Measurements from ENCODE around the gene TCF23.

Gene TCF23

DNA sequence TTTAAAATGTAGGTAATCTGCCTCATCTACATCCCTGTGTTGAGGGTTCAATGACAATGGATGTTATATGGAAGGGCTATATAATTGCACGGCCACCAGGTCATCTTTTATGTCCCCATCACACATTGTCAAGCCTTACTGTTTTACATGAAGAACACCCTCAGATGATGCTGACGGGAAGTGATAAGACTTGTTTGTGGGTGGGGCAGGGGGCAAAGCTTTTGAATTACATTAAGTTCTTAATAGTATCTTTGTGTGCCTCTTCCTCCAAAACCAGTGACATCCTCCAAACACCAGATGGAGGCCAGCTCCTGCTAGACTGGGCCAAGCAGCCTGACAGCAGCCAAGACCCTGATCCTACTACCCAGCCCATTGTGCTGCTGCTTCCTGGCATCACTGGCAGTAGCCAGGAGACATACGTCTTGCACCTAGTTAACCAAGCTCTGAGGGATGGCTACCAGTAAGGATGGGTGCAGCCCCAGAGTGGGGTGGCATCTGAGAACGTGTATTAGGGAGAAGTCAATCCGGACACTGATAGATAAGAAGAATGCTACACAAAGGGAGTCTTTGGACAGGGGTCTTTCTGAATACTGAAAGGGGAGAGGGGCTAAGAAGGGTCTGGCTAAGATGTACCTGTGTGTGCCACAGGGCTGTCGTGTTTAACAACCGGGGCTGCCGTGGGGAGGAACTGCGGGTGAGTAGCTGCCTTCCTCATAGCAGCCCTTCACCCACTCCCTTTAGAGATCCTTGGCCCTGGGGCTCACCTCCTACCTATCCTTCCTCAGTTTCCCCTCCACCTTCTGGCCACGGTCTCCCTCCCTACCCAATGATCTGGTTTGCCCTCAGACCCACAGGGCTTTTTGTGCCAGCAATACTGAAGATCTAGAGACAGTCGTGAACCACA lies 19.9 kb upstream of the TCF23 start:
- DNase-seq = no peak

- no peak for DNase-seq
Measured at GRCh38 chr2:27130396-27130795, 18.4 kb upstream of the TCF23 start.

GRCh38 chr2:27131429-27131828 lies 17.4 kb upstream of the TCF23 start:
- DNase-seq = no peak

DNA sequence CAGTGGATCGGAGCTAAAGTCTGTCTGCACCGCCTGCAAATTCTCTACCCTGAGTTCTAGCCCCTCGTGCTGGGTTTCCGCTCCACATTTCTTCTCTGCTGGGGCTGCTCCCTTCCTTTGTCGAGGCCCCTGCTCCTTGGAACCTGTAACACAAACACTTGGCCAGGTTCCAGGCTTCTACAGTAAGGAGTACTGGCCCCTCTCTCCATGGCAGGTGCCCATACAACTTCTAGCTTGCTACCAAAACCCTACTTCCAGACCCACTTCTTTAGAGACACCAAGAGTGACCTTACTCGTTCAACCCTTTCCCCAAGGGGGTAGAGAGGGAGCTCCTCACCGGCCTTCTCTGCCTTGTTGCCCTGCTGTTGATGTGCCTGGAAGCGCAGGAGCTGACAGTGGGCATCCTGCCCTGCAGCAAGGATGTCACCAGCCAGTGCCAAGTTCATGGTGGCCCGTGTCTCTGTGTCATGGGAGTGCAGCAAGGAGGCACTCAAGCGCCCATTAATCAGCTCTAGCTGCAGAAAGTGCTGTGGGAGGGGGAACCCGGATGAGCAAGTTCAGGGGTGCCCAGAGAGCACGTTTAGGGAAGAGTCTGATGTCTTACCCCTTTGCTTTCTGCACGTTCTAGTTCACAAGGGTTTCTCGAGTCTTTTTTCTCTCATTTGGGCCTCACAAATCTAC lies 15.5 kb upstream of the TCF23 start:
- peak; percentile 65 for DNase-seq

DNA sequence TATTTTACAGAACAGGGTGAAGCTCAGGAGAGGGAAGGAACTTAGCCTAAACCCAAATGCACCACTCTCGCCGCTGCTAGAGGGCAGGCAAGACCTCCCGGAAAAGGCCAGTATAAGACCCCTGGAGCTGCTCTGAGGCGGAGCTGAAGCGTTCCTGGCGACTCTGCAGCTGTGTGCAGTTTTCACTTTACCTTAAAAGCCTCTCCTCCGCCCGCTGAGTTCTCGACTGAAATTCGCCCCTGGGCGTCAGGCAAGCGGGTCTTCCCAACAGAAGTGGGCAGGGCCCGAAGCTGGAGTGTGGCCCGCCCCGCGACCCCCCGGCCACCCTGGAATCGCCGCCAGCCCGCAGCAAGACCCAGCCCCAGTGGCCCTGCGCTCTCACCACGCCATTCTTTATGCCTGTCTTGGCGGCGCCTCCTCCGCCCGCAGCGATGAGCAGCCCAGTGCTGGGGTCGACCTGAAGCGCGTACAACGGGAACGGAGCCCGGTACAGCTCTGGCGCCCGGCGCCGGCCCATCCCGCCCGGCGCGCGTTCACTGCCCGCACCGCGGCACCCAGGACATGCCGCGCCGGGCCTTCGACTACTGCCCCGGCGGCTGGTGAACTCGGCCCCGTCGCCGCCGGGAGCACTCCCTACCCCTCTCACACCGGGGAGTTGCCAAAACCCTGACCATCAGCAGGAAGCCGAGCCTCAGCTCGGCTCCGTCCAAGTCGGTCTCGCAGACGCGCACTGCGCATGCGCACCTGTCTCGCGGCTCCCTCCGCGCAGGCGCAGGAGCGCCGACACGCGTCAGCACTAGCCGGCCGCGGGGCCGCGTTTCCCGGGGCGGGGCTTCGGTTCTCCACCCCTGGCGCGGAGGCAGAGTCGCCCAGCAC lies 14.7 kb upstream of the TCF23 start, which contains the start of gene PREB:
PREB (minus strand) TSS at position 732 of the 876 bp plus-strand sequence; CDS start at position 517, 215 bp downstream.
- DNase-seq = peak; percentile 100

DNA sequence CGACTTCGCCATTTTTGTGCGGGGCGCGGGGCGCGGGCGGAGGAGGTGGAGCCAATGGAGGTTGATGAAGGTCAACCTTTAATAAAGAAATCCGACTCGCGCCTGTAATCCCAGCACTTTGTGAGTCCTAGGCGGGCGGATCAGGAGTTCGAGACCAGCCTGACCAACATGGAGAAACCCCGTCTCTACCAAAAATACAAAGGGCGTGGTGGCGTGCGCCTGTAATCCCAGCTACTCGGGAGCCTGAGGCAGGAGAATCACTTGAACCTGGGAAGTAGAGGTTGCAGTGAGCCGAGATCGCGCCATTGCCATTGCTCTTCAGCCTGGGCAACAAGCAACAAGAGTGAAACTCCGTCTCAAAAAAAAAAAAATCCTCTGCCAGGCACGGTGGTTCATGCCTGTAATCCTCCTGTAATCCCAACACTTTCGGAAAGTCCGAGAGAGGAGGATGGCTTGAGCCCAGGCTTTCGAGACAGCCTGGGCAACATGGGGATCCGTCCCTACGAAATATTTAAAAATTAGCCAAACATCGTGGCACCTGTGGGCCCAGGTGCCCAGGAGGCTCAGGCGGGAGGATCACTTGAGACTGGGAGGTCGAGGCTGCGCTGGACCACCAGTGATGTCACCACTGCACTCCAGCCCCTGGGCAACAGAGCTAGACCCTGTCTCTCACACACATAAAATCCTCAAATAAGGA lies 13.9 kb upstream of the TCF23 start:
- no peak for DNase-seq

- no peak for DNase-seq
Measured at GRCh38 chr2:27135478-27135955, 13.3 kb upstream of the TCF23 start.

- DNase-seq = no peak
Measured at GRCh38 chr2:27136751-27137150, 12.1 kb upstream of the TCF23 start.

DNA sequence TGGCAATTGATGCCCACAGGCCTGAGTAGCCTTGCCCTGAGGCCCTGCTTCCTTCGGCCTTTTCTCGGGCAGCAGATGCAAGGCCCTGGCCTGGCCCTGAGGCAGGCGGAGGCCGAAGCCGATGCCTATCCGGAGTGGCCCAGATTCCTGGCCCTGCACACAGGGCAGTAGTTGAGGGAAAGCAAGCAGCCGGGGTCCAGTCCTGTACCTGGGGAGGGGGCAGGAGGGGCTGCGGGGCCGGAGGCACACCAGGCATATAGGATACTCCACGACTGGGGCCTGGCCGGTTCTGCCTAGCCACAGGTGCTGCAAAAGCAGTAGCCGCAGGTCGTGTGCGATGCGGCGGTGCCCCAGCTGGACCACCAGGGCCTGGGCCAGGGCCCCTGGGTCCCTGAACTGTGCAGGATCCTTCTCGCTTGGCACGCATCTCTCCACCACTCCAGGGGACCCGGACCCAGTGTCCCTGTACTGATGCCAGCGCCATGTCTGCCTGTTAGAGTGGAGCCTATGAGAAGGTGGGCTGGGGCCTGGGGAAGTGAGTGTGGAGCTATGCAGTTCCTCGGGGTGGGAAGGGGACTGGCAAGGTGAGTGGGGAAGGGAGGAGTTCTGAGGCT lies 11.4 kb upstream of the TCF23 start:
- DNase-seq = no peak

DNA sequence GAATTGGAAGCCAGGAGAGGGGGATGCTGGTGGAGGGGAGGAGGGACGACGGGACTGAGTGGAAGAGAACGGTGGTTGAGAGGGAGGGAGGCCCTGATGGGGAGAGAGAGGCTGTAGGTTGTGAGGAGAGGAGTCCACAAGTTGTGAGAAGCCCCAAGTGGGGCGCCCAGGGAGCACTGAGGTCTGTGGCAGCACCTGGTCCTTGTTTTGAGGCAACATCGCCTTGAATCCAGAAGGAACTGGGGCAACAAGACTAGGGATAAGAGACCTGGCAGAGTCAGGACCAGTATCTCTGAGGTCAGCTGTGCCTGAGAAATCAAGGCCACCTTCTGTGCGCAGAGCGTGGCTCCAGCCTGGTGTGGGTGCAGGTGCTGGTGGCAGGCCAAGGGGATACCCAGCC lies 10.7 kb upstream of the TCF23 start:
- no peak for DNase-seq

- no peak for DNase-seq
Measured at GRCh38 chr2:27139310-27139709, 9.5 kb upstream of the TCF23 start, which contains the start of gene PRR30. TSS of gene PRR30 (minus strand) at chr2:27139410. CDS start at chr2:27138329, 1,081 bp downstream.

DNA sequence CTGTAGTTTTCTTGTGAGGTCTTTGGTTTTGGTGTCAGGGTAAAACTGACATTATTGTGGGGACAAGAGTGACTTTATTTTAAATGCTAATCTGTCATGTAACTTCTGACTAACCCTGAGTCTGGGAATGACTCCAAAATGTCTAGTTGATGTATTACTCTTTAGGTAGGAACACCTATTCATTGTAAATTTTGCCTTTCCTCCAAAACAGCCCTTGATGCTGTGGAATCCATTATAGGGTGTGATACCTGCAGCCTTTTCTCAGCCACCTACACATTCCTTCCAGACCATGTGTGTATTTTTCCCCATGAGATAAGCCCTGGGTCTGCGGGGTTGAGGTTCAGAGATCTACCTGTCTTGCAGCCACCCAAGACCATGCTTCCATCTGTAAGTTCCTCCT lies 5.5 kb upstream of the TCF23 start:
- no peak for DNase-seq

DNA sequence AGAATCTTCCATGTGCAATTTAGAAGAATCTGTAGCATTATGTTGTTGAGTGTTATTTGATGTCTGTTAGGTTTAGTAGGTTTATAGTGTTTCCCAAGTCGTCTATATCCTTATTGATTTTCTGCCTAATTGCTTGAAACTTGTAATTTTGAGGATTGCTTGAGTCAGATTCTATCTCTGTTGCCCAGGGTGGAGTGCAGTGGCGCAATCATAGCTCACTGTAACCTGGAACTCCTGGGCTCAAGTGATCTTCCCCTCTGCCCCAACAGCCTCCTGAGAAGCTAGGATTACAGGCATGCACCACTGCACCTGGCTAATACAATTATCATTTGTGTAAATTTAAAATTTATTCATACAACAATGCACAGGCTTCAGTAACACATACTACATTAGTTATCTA lies 3.1 kb upstream of the TCF23 start:
- no peak for DNase-seq

- no peak for DNase-seq
Measured at GRCh38 chr2:27147935-27148334, 869 bp upstream of the TCF23 start.

GRCh38 chr2:27149570-27150405 lies 984 bp downstream of the TCF23 start:
- DNase-seq = no peak

GRCh38 chr2:27150639-27151230 lies 1.9 kb downstream of the TCF23 start:
- no peak for DNase-seq

- DNase-seq = no peak
Measured at GRCh38 chr2:27152102-27152795, 3.4 kb downstream of the TCF23 start.

- DNase-seq = no peak
Measured at GRCh38 chr2:27152796-27153464, 4.1 kb downstream of the TCF23 start.

DNA sequence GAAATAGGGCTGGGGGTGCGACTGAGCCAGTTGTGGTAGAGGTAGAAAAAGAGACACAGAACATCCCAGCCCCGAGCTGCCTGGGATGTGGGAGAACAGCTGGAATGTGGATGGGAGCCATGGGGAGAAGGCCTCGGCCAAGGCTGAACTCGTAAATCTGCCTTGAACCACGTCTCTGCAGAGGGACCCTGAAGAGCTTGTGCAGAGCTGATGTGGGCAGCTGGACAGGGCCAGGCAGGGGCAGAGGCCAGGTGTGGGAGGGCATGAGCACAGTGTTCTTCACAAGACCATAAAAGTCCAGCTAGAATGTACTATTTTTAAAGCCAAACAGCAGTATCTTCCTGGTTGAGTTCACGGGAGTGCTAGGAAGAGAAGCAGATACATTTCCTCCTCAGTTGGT lies 5.7 kb downstream of the TCF23 start:
- DNase-seq = no peak
